SK-N-SH treated with all-trans-retinoic acid at 6 μM for 48 hours (cell line): Measurements from ENCODE around the gene TMEM69.
"Not testable (repeated sequence)": the region's sequence is repeated elsewhere in the genome, so short reads cannot be mapped to it uniquely, and the experiment has no call there.

Experiments
- ARNTL ChIP-seq: fragments of 450-650 bp; formaldehyde crosslinking; IDR thresholded peaks from 2 replicates; pipeline ENCODE4 v1.5.0; 2020; ENCODE audit warnings: low read depth, mild to moderate bottlenecking, moderate library complexity, borderline replicate concordance
- RARB ChIP-seq: fragments of 250-450 bp; sonication (Bioruptor Pico); IDR thresholded peaks from 2 replicates; pipeline ENCODE4 v1.8.0; 2021; ENCODE audit warnings: mild to moderate bottlenecking, moderate library complexity
- ZFP30 ChIP-seq: fragments of 450-650 bp; formaldehyde crosslinking; IDR thresholded peaks from 2 replicates; pipeline ENCODE4 v1.5.0; 2022; ENCODE audit warnings: mild to moderate bottlenecking, moderate library complexity
- ZNF70 ChIP-seq: fragments of 450-650 bp; formaldehyde crosslinking; IDR thresholded peaks from 2 replicates; pipeline ENCODE4 v1.5.0; 2020; ENCODE audit warnings: mild to moderate bottlenecking, moderate library complexity
- TF ChIP-seq, protein P1 (sequence below): fragments of 250-450 bp; sonication (Bioruptor Pico); IDR thresholded peaks from 2 replicates; pipeline ENCODE4 v1.5.1; 2020; ENCODE audit warnings: low read depth, mild to moderate bottlenecking, moderate library complexity
- TF ChIP-seq, protein P2 (sequence below): fragments of 250-450 bp; sonication (Bioruptor Pico); IDR thresholded peaks from 2 replicates; pipeline ENCODE4 v1.8.0; 2020; ENCODE audit warnings: mild to moderate bottlenecking, moderate library complexity, borderline replicate concordance
- TF ChIP-seq, protein P3 (sequence below): fragments of 250-450 bp; sonication (Bioruptor Pico); IDR thresholded peaks from 2 replicates; pipeline ENCODE4 v1.8.0; 2021; ENCODE audit warnings: low read depth, mild to moderate bottlenecking, moderate library complexity, borderline replicate concordance

DNA sequence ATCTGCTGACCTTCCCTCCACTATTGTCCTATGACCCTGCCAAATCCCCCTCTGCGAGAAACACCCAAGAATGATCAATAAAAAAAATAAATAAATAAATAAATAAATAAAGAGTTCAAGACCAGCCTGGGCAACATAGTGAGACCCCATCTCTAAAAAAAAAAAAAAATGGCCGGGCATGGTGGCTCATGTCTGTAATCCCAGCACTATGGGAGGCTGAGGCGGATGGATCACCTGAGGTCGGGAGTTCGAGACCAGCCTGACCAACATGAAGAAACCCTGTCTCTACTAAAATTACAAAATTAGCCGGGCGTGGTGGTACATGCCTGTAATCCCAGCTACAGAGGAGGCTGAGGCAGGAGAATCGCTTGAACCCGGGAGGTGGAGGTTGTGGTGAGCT is 38.0 kb downstream of the TMEM69 start:
- TF ChIP-seq, protein P1, sequence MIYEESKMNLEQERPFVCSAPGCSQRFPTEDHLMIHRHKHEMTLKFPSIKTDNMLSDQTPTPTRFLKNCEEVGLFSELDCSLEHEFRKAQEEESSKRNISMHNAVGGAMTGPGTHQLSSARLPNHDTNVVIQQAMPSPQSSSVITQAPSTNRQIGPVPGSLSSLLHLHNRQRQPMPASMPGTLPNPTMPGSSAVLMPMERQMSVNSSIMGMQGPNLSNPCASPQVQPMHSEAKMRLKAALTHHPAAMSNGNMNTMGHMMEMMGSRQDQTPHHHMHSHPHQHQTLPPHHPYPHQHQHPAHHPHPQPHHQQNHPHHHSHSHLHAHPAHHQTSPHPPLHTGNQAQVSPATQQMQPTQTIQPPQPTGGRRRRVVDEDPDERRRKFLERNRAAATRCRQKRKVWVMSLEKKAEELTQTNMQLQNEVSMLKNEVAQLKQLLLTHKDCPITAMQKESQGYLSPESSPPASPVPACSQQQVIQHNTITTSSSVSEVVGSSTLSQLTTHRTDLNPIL, result not testable (repeated sequence)
- TF ChIP-seq, protein P2, sequence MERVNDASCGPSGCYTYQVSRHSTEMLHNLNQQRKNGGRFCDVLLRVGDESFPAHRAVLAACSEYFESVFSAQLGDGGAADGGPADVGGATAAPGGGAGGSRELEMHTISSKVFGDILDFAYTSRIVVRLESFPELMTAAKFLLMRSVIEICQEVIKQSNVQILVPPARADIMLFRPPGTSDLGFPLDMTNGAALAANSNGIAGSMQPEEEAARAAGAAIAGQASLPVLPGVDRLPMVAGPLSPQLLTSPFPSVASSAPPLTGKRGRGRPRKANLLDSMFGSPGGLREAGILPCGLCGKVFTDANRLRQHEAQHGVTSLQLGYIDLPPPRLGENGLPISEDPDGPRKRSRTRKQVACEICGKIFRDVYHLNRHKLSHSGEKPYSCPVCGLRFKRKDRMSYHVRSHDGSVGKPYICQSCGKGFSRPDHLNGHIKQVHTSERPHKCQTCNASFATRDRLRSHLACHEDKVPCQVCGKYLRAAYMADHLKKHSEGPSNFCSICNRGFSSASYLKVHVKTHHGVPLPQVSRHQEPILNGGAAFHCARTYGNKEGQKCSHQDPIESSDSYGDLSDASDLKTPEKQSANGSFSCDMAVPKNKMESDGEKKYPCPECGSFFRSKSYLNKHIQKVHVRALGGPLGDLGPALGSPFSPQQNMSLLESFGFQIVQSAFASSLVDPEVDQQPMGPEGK (CRISPR knock-in tag), result not testable (repeated sequence)
- TF ChIP-seq, protein P3, sequence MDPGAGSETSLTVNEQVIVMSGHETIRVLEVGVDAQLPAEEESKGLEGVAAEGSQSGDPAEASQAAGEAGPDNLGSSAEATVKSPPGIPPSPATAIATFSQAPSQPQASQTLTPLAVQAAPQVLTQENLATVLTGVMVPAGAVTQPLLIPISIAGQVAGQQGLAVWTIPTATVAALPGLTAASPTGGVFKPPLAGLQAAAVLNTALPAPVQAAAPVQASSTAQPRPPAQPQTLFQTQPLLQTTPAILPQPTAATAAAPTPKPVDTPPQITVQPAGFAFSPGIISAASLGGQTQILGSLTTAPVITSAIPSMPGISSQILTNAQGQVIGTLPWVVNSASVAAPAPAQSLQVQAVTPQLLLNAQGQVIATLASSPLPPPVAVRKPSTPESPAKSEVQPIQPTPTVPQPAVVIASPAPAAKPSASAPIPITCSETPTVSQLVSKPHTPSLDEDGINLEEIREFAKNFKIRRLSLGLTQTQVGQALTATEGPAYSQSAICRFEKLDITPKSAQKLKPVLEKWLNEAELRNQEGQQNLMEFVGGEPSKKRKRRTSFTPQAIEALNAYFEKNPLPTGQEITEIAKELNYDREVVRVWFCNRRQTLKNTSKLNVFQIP (CRISPR knock-in tag), result not testable (repeated sequence)
- TF ChIP-seq RARB; ZNF70 (CRISPR knock-in tag); ZFP30 (CRISPR knock-in tag); ARNTL (CRISPR knock-in tag): not testable (repeated sequence)
